ENCODE measurements around the gene FHL1. TPM values are rescaled to one million over a fixed set of nuclear protein-coding genes. Genes with fewer than 3 reads are reported as not detected.
A peak's percentile ranks its signal among the peaks of the same experiment; 100 is the strongest.
"Not testable (repeated sequence)": the region's sequence is repeated elsewhere in the genome, so short reads cannot be mapped to it uniquely, and the experiment has no call there.

Gene FHL1
- total RNA-seq, 2 donors from 2014 or later, result 1,025 to 1,081 TPM

GRCh38 chrX:136221851-136222513 lies 74.6 kb downstream of the FHL1 start:
- intact Hi-C loops (cut with DNase I), result no loop called here
- ATAC-seq, result no peak

GRCh38 chrX:136227074-136227473 lies 79.7 kb downstream of the FHL1 start:
- ATAC-seq, result no peak
- intact Hi-C loops (cut with DNase I), result no loop called here
- no peak for DNase-seq

More at GRCh38 chrX:136221851-136222513, 74.6 kb downstream of the FHL1 start:
- DNase-seq, result no peak

GRCh38 chrX:136227948-136228838 lies 80.9 kb downstream of the FHL1 start:
- no peak for DNase-seq
- no peak for ATAC-seq
- intact Hi-C loops (cut with DNase I), result no loop called here

GRCh38 chrX:136228839-136229207 lies 81.5 kb downstream of the FHL1 start:
- no peak for ATAC-seq
- no peak for DNase-seq
- intact Hi-C loops (cut with DNase I), result no loop called here

- ATAC-seq, result no peak
- no peak for DNase-seq
- intact Hi-C loops (cut with DNase I), result no loop called here
Measured at GRCh38 chrX:136237074-136237473, 89.7 kb downstream of the FHL1 start.

GRCh38 chrX:136237849-136238248 lies 90.5 kb downstream of the FHL1 start:
- ATAC-seq; DNase-seq; intact Hi-C loops (cut with DNase I): not testable (repeated sequence)

GRCh38 chrX:136246201-136246600 lies 98.9 kb downstream of the FHL1 start:
- ATAC-seq (no peak), DNase-seq (no peak)
- intact Hi-C loops (cut with DNase I), result no loop called here

GRCh38 chrX:136250191-136251040 lies 103.1 kb downstream of the FHL1 start:
- ATAC-seq (peak; percentile 46 to 78), DNase-seq (no peak)
- intact Hi-C loops (cut with DNase I), result no loop called here

- intact Hi-C loops (cut with DNase I), result no loop called here
- peak; percentile 77 for DNase-seq
- peak; percentile 94 to 98 for ATAC-seq
Measured at GRCh38 chrX:136251041-136251991, 104.0 kb downstream of the FHL1 start, which contains the start of gene MAP7D3. TSS of gene MAP7D3 (minus strand) at chrX:136251400. CDS start at chrX:136251358, 42 bp downstream.

GRCh38 chrX:136255541-136255940 lies 108.2 kb downstream of the FHL1 start:
- DNase-seq, result no peak
- ATAC-seq, result no peak
- intact Hi-C loops (cut with DNase I), result no loop called here

- ATAC-seq, result no peak
- intact Hi-C loops (cut with DNase I), result no loop called here
- no peak for DNase-seq
Measured at GRCh38 chrX:136256026-136256425, 108.7 kb downstream of the FHL1 start.

- intact Hi-C loops (cut with DNase I), result no loop called here
- DNase-seq (no peak), ATAC-seq (no peak)
Measured at GRCh38 chrX:136258951-136259350, 111.6 kb downstream of the FHL1 start.

- no peak for DNase-seq
- intact Hi-C loops (cut with DNase I), result no loop called here
- ATAC-seq, result peak; percentile 38 to 81
Measured at GRCh38 chrX:136259543-136259942, 112.2 kb downstream of the FHL1 start.

GRCh38 chrX:136260776-136261175 lies 113.4 kb downstream of the FHL1 start:
- no peak for ATAC-seq
- intact Hi-C loops (cut with DNase I), result no loop called here
- DNase-seq, result no peak
